Renal cortical epithelial cell (primary cell): ENCODE measurements around the gene COMT. TPM values are rescaled to one million over a fixed set of nuclear protein-coding genes. Genes with fewer than 3 reads are reported as not detected.

ENCODE experiments used
- DNase-seq: peaks from one replicate; pipeline ENCODE4 v3.0.0-alpha.2; 2011; ENCODE audit warnings: low read depth
- total RNA-seq: library from RNA; depleted of rRNA; stranded (reverse); fragments of >200 nt; gene quantifications from 2 replicates; pipeline ENCODE4 v1.2.3, GENCODE V29; 2014

Gene COMT
- total RNA-seq, 1 donor from 2014 or later = 480 TPM

DNA sequence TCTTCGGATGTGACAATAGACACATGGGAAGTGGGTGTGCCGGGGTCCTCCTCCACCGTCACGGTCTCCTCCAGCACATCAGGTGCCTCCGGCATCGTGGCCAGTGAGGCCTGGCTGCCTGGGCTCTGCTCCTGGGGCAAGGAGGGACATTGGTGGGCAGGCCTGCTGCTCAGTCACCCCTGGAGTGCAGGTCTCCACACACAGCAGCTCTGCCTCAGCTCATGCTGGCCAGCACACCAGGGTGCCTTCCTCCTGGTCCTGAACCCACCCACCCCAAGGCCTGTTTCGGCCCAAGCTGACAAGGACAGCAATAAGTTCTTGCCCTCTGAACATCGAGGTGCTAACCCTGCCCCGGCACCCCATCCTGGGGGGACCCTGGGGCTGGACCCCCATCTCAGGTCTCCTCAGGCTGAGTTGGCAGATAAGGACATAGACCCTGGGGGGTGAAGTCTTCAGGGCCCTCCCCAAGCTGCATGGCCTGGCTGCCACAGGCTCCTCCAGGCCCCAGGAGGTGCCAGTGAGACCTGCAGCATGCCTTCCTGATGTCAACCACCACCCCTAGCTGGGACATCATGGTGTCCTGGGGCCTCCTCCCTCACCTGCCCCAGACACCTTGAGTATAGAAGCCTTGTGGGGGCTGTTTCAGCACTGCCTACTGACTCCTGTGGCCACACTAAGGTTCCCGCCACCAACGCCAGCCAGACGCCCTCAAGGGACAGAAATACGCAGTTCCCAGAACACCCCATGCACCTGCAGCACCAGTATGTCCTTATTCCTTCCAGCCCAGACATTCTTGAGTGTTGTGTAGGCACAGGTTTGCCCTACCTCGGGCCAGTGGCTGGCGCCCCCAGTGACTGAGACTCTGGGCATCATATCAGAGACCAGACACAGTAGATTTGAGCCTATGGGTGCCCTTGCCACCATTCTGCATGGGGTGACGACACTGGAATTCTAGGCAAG lies 40.7 kb downstream of the COMT start:
- DNase-seq = no peak

DNA sequence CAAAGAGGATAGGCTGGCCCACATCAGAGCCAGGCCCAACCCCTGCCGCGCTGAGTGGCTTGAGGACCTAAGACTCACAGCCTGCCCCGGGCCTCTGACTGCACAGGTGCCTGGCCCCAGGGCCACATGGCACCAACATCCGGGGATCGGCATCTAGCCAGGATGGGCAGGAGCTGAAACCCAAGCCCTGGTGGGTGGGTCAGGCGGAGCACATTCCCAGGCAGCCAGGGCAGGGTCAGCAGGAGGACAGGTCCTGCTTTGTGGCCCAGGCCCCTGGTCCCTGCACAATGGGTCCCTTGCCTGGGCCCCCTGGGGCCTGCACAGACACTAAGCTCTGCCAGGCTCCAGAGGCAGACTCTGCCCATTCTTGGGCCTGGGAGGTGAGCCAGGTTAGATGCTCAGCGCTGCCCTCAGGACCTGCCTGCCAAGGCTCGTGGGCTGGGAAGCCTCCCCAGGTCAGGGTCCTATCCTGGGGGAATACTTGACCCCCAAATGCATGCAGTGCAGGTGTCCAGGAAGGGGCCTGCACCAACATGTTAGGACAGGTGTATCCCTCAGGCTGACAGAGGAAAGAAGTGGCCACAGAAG lies 41.5 kb downstream of the COMT start:
- no peak for DNase-seq

DNA sequence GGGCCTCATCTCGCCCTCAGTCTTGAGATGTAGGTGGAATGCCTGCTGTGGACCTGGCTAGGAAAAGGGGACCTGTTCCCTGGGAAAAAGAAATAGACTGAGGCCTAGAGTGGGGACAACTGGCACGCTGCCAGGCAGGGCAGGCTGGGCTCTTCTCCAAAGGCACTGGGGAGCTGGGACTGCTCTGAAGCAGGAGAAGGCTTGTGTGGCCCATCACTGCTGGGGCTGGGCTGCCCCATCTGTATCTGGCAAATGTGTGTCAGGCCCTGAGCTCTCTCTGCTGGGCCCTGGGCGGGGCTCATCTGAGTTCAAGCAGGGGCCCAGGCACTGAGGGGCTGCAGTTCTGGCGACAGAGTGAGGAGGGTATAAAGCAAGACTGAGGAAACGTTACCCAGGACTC lies 42.2 kb downstream of the COMT start:
- no peak for DNase-seq

- peak; percentile 59 for DNase-seq
Measured at GRCh38 chr22:19984201-19984753, 42.7 kb downstream of the COMT start.

DNA sequence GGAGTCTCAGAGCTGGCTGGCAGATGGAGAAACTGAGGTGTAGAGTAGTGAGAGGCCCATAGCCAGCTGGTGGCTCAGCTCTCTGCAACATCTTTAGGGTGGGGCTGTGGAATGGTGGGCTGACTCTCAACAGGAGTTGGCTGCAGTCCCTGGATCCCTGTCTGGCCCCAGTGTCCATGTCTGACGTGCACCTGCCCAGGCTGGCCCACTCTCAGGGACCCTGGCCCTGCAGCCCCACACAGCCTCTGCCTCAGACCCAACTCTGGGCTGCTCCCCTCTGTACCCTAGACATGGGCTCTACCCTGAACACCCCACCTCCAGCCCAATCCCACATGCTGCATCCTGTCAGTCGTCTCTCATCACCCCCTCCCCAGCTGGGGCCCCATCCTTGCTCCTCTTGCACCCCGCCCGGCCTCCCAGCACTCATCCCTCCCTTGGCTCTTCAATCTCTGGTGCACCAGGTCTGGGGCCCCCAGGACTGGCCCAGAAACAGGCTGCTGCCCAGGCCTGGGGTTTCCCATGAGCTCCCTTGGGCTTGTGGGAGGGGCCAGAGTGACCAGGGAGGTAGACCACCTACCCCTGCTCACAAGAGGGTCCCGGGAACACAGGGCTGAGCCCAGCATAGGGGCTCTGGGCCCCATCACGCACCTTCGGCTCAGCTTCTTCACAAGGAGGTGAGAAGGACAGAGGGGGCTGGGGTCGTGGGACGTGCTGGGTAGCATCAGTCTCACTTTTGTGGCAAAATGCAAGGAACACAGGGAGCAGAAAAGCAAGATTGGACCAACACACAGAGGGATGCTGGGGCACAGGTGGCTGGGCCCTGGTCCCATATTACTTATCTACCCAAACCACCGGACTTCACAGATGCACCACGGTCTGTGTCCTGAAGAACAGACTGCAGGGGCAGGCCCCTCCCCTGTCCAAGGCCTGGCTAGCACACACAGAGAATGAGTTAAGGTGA lies 43.6 kb downstream of the COMT start:
- no peak for DNase-seq

DNA sequence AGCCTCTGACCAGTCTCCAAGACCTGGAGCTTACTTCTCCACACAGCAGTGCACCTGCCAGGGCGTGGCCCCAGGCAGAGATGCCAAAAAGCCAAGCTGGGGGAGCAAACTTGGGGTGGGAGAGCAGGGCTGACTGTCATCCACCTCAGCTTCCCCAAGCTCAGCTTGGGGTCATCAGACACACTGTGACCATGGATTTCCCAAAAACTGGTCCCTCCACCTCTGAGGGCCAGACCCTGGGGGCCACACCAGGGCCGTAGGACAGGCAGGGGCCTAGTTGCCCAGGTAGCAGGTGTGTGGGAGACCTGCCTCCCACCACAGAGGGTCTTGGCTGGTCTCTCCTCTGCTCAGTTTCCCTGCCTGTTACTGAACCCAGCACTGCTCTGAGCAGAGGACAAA lies 44.4 kb downstream of the COMT start:
- DNase-seq = no peak

DNA sequence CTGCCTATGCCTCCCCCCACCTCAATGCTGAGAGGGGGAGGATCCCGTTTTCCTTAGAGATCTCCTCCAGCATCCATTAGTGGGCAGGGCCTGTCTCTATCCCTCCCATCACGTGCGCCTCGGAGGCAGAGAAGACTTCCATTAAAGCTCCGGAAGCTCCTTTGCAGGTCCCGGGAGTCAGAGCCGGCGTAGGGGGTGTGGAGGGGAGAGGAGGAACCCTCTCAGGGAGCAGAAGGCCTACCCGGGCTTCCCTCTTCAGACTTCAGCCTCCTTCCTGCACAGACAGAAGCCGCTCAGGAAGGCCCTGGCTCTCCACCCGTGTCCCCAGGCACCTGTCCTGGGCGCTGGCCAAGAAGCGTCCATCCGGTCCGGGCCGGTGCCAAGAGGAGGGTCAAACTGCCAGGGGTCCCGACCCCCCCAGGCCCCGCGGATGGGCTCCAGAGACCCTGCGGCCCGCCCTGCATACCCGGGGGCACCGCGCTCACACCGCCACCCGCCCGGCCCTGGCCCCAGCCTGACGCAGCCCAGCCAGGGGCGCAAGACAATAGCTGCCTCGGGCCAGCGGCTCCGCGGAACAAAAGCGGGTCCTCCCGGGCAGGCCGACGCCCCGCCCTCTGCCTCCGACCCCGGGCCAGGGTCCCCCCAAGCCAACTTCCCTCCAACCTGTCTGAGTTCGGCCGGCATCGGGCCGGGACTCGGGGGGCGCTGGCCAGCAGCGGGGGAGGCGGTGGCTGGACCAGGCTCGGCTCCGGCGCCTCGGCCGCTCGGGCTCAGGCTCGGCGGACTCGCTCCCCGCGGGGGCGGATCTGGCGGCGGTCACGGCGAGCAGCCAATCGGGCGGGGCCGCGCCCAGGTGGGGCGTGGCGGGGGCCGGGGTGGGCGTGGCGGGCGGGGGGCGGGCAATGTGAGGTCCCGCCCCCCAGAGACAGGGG lies 45.1 kb downstream of the COMT start:
- peak; percentile 31 for DNase-seq

- no peak for DNase-seq
Measured at GRCh38 chr22:19987394-19988306, 46.1 kb downstream of the COMT start.

DNA sequence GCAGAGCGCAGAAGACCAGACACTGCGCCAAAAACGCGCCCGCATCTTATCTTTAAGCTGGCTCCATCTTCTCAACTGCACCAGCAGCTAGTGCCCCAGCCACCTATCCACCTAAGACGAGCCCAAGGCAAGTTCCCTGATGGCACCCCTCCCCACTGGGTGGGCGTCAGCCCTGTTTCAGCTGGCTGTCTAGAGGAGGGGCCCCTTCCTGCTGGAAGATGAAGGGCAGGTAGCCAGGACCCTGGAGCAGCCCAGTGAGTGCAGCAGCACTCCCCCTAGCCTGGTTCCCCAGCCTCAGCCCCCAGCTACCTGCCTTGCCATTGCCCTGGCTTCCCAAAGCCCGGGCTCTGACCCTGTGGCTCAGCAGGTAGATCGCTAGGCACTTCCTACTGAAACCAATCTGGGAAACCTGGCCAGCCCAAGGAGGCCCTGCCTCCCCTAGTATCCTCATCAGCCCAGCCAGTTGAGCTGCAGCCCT lies 46.8 kb downstream of the COMT start:
- no peak for DNase-seq

DNA sequence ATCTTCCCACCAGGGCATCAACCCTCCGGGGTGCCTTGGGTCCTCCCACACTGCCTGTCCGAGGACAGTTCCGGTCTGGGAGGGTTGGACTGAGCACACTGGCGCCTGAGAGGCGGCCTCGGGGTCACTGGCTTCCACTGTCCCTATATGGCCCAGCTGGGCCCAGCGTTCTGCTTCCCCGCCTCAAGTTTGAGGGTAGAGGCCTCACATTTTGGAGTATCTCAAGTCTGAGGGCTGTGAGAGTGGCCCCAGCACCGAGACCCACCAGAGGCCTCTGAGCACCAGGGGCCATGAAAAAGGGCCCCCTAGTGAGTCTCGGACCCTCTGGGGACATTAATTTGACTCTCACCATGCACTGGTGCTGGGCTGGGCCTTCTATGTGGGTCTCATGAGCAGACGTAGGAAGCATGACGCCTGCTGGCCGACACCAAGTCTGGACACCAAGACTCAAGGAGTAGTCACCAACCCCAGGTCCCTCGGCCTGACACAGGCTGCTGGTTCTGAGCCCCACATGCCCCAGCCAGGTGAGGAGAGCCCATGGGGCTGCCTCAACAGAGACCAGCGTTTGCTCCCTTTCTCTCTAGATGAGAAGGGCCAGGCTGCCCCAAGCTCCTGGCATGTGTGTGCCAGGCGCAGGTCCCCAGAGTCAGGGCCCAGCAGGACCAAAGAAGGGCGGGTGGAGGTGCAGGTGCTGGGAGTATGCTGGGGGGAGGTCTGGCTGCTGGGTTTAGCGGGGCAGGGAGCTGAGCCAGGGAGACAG lies 47.6 kb downstream of the COMT start:
- DNase-seq = no peak

GRCh38 chr22:19989725-19990067 lies 48.1 kb downstream of the COMT start:
- no peak for DNase-seq

GRCh38 chr22:19990188-19990587 lies 48.6 kb downstream of the COMT start:
- no peak for DNase-seq

DNA sequence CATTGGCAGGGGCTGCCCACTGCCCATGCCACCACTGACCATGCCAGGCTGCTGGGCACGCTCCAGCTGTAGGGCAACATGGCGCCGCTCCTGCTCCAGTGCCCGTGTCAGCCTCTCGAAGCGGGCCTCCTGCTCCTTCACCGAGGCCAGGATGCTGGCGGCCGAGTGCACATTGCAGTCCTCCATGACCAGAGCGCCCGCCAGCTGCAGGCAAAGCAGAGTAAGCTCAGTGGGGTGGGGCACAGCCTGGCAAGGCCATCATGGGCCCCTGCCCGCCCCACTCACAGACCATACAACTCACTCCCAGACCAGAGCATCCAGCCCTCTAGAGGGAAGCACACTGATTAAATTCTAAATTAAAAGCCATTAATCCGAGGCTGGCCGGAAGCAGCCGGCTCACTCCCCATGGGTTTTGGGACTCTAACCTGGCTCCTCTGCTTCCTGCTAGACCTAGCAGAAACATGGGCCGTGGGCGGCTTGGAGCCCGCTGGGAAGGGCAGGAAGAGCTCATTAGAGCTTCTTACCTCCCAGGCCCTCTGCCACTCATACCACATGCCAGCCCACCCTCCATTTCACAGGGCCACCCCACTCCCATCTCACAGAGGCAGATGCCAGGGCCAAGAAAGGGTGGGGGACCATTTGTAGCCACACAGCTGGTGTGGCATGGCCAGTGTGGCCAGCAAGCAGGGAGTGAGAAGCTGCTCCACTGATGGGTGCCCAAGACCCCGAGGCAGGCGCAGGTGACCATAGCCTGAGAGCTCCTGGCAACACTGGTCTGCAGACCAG lies 49.2 kb downstream of the COMT start:
- no peak for DNase-seq

DNA sequence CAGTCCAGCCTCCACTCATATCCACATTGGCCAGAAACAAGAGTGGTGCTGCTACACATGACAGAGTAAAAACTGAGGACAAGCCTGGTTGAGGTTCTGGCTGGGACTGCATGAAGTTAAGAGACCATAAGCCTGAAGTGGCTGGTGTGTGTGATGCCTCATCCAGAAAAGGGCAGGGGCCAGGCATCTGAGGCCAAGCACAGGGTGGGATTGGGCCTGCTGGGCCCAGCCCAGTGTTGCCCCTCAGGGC lies 49.7 kb downstream of the COMT start:
- no peak for DNase-seq

DNA sequence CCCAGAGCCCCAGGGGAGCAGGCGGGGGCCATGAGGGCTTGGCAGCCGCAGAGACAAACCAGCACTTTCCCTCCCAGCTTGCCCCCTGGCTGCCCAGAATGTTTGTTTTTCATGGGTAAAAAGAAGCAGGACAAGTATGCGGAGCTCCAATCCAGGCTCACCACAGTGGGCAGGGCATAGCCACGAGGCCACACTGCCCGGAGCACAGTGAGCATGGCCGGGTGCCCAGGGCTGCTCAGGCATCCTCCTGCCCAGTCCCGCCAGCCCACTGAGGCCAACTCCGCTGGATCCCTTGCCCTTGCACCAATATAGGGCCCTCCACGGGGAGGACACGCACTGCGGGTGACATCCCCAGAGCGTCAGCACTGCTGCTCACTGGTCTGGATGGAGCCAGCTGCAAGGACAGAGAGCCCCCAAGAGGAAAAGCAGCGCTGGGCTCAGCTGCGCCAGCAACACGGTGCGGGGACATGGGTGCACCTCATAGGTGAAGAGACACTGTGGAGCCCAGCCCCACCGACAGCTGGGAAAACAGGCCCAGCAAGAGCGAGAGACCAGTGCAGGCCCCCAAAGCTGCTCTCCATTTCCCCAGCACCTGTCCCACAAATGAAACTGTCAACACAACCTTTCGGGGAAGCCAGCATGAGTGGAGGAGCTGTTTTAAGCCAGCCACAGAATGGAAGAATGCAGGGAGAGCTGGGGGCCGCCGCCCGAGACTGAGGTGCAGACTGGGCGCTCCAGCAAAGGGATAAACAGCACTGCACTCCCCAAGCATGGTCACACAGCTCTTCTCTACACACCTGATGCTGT lies 50.3 kb downstream of the COMT start:
- DNase-seq = no peak

GRCh38 chr22:19992481-19992911 lies 50.9 kb downstream of the COMT start:
- DNase-seq = no peak

DNA sequence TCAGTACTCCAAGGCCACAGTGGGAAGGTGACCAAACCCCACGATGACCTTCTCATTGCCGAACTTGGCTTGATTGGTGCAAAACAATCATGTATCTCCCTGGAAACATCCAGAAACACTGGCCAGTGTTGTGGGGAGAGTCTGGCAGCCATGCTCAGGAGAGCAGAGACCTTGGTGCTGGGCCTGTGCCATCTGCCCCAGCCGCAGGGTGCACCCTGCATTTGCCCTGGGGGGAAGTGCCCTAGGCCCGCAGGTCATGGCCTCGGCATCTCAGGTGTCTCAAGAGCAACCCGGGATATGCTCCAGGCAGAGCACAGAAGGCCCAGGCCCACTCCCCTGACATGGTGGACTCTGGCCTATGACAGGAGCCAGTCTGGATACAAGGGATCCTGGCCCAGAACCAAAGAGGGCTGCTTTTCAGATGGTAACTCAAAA lies 51.4 kb downstream of the COMT start:
- no peak for DNase-seq
